B cell (primary cell): ENCODE measurements around the gene EIF3J.

Source experiments
- CTCF ChIP-seq: fragments of 200-600 bp; IDR thresholded peaks from one replicate; pipeline ENCODE4 v1.8.0; 2022; ENCODE audit warnings: antibody characterized with exemption, mild to moderate bottlenecking
- EZH2 ChIP-seq: IDR thresholded peaks from 2 replicates; pipeline ENCODE4 v1.6.1; 2012; ENCODE audit warnings: borderline replicate concordance, low read depth, mild to moderate bottlenecking, moderate library complexity, low read length; ENCODE audit not compliant: insufficient read depth, poor library complexity, severe bottlenecking

DNA sequence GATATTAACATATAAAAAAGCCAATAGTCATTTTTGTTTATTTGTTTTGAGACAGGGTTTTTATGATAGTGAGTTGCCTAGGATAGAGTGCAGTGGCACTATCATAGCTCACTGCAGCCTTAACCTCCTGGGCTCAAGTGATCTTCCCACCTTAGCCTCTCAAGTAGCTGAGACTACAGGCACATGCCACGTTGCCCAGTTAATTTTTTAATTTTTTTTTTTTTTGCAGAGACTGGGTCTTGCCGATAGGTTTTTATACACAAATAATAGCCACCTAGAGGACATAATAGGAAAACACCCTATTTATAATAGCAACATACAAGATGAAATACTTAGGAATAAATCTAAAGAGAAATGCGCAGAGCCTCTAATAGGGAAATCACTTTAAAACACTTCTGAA lies 13.3 kb downstream of the EIF3J start:
- TF ChIP-seq CTCF (peak; percentile 59), EZH2 (no peak)
